GM12878 (cell line): ENCODE measurements around the gene AKNA. TPM values are rescaled to one million over a fixed set of nuclear protein-coding genes. Genes with fewer than 3 reads are reported as not detected.

Experiments
- ATAC-seq: fragments of 200-7000 bp; cut with Tn5 transposase; 3 replicates; pipeline ENCODE4 v1.9.1; 2020; ENCODE audit warnings: mild to moderate bottlenecking, moderate library complexity
- BruUV-seq: library from RNA; stranded (reverse); fragments of 400-500 nt; replicated peaks from 2 replicates; lab custom pipeline; 2021; lab: Mats Ljungman, UMichigan
- CTCF ChIA-PET: fragments of 300-600 bp; sonication (Branson Sonifier 250); formaldehyde crosslinking; extraction: SDS; loops from one replicate; lab custom pipeline; 2021; ENCODE audit warnings: inconsistent platforms; lab: Yijun Ruan, JAX
- POLR2A ChIA-PET: fragments of 350-600 bp; formaldehyde crosslinking; extraction: SDS; loops from one replicate; lab custom pipeline; 2021; ENCODE audit warnings: inconsistent platforms; lab: Charles Lee
- RAD21 ChIA-PET: fragments of 300-600 bp; sonication (Branson Sonifier 250); formaldehyde crosslinking; loops from one replicate; lab custom pipeline; 2023; ENCODE audit warnings: antibody characterized with exemption; ENCODE audit not compliant: unreplicated experiment; lab: Charles Lee
- SMC1A ChIA-PET: fragments of 300-600 bp; sonication (Branson Sonifier 250); formaldehyde crosslinking; loops from one replicate; lab custom pipeline; 2023; ENCODE audit not compliant: unreplicated experiment, uncharacterized antibody; lab: Charles Lee
- DNase-seq: peaks from one replicate; pipeline ENCODE4 v3.0.0-alpha.2; 2011; ENCODE audit warnings: low read depth, low spot score
- FAIRE-seq: peaks from 3 replicates; lab custom pipeline; 2011; peaks lifted over from hg19 to GRCh38; lab: Jason Lieb, UNC
- H2AFZ ChIP-seq: 2 replicates; pipeline ENCODE4 v1.6.0; 2011; ENCODE audit warnings: low read depth, low read length, control low read depth; ENCODE audit not compliant: control insufficient read depth
- H3K27ac ChIP-seq: 2 replicates; pipeline ENCODE4 v1.5.1; 2011; ENCODE audit warnings: control low read depth; ENCODE audit not compliant: control insufficient read depth, insufficient read depth
- H3K27me3 ChIP-seq, 2 experiments: replicated peaks in 1 of 2; 2 replicates each; pipeline versions ENCODE4 v1.6.0 to v1.6.1; 2011; ENCODE audit warnings: low read length in 1 of 2; ENCODE audit not compliant: control insufficient read depth in 2 of 2, insufficient read depth in 2 of 2
- H3K36me3 ChIP-seq, 2 experiments: 2 replicates each; pipeline ENCODE4 v1.5.1; 2011; ENCODE audit warnings: low read length in 1 of 2; ENCODE audit not compliant: control insufficient read depth in 2 of 2, insufficient read depth in 2 of 2
- H3K4me1 ChIP-seq: 2 replicates; pipeline ENCODE4 v1.6.1; 2011; ENCODE audit warnings: mild to moderate bottlenecking, low read length, moderate library complexity, mixed read lengths; ENCODE audit not compliant: control insufficient read depth, insufficient read depth
- H3K4me2 ChIP-seq: 2 replicates; pipeline ENCODE4 v1.6.0; 2011; ENCODE audit warnings: control low read depth; ENCODE audit not compliant: control insufficient read depth, insufficient read depth
- H3K4me3 ChIP-seq: fragments of 200-600 bp; sonication (generic); 2 replicates; pipeline ENCODE4 v1.5.1; 2016
- H3K79me2 ChIP-seq: 2 replicates; pipeline ENCODE4 v1.6.0; 2011; ENCODE audit warnings: low read length; ENCODE audit not compliant: control insufficient read depth, insufficient read depth
- H3K9ac ChIP-seq: 2 replicates; pipeline ENCODE4 v1.8.0; 2011; ENCODE audit warnings: low read length, control low read depth, mixed read lengths; ENCODE audit not compliant: control insufficient read depth, insufficient read depth
- H3K9me3 ChIP-seq: replicated peaks from 3 replicates; pipeline ENCODE4 v1.5.1; 2011; ENCODE audit warnings: mild to moderate bottlenecking, low read length; ENCODE audit not compliant: control insufficient read depth, insufficient read depth
- H4K20me1 ChIP-seq: 2 replicates; pipeline ENCODE4 v1.6.0; 2011; ENCODE audit not compliant: control insufficient read depth, insufficient read depth
- NFXL1 ChIP-seq: fragments of 450-650 bp; IDR thresholded peaks from 2 replicates; pipeline ENCODE4 v1.6.1; 2017; ENCODE audit warnings: antibody characterized with exemption, mild to moderate bottlenecking, borderline replicate concordance
- POLR2AphosphoS5 ChIP-seq: IDR thresholded peaks from 2 replicates; pipeline ENCODE4 v1.6.1; 2011; ENCODE audit warnings: mild to moderate bottlenecking, low read length, inconsistent platforms
- ZNF207 ChIP-seq: fragments of 450-650 bp; IDR thresholded peaks from 2 replicates; pipeline ENCODE4 v1.6.1; 2014; ENCODE audit warnings: antibody characterized with exemption, mild to moderate bottlenecking, borderline replicate concordance
- WGBS: methylation state at CpG from one replicate; pipeline ENCODE4 v1.1.6; 2016; ENCODE audit warnings: low lambda C conversion rate; ENCODE audit not compliant: insufficient replicate concordance, insufficient coverage; ENCODE audit errors: missing lambda C conversion rate; 5-methylcytosine and 5-hydroxymethylcytosine counted together
- in situ Hi-C: fragments of 300-500 bp; cut with MboI; formaldehyde crosslinking; loops from 9 replicates; pipeline ENCODE4 v1.14.3; 2018; ENCODE audit warnings: mixed read lengths
- intact Hi-C: fragments of 100-400 bp; cut with micrococcal nuclease; formaldehyde crosslinking; loops from one replicate; pipeline ENCODE4 v1.14.2; 2022; ENCODE audit not compliant: unreplicated experiment
- polyA plus RNA-seq, 11 experiments: library from polyadenylated mRNA; depleted of rRNA in 4 of 11; unstranded in 6 of 11; stranded (reverse) in 5 of 11; fragments of >200 nt; fragmentation: Nextera tagmentation in 4 of 11; fragmentation: Illumina TruSeq in 1 of 11; extraction: Ambion mirVana in 4 of 11; extraction: Trizol in 1 of 11; gene quantifications; 1 replicate in 1 of 11; 2 replicates in 10 of 11; pipeline versions ENCODE4 v1.2.1 to v1.2.3, GENCODE V29; 2011 to 2016; ENCODE audit warnings: inconsistent platforms in 2 of 11, missing spikeins in 2 of 11, low read depth in 1 of 11
- total RNA-seq, 4 experiments: library from RNA; depleted of rRNA in 3 of 4; stranded (reverse); fragments of >200 nt in 3 of 4; fragmentation: Illumina TruSeq in 1 of 4; extraction: Trizol in 1 of 4; gene quantifications; 2 replicates each; pipeline versions ENCODE4 v1.2.1 to v1.2.3, GENCODE V29; 2013 to 2021

Gene AKNA
- total and polyA plus RNA-seq, 10 of the 15 experiments (the other 5 are each of a cell fraction or from before 2014, with no cell fraction given), result 1.6 to 132 (median 35.3) TPM

DNA sequence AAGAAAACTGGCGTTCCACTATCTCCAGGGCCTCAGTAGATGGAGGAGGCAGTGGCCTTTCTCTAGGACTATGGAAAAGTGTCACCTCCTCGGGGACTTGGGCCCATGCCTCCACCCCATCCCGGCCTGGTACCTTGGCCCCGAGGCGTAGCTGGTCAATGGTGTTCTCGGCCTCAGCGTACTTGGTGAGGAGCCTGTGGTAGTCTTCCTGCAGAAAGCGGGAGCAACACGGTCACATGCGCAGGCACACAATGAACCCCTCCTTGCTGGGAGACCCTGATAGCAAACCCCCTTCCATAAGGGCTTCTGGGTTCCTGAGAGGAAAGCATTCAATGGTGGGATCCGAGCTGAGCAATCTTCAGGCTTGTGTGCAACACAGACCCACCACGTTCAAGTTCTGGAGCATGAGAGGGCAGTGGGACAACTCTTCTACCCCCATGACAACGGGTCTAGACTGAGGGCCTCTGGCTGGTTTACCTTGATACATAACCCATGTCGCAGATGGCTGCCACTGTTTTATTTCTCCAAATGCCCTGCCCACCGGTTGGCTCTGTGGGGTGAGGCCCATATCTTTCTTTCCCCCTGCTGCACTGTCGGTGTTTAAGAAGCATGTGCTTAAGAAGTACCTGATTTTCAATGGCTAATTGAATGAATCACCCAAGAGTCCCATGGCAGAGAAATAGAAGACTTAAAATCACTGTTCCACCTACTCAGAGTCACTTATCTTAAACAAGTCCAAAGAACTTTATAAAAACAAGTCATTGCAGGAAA is 13.6 kb downstream of the AKNA start:
- RAD21 ChIA-PET, result interaction anchor here (1.0 to 12.9 kb wide), 3 partner anchors 12 to 22 kb away, joined by 6 to 251 read pairs (median 10); partner anchors contain the start of gene AKNA
- CTCF ChIA-PET, result interaction anchor here (1.1 to 3.9 kb wide), 4 partner anchors 11 to 22 kb away, joined by 3 to 48 read pairs (median 16); partner anchors contain the start of gene AKNA
- H3K36me3 ChIP-seq, result peaks cover 47 to 53% of the 10 kb centered on the region in 2 experiments
- intact Hi-C loops, result loop anchor here (1.0 kb wide), 1 partner anchor 11 kb away; no protein-coding TSS in a partner anchor
- FAIRE-seq, result no peak
- H3K4me2 ChIP-seq, result no peak overlapping the region
- POLR2A ChIA-PET, result interaction anchor here (0.5 to 13.2 kb wide), 5 partner anchors 9 to 25 kb away, joined by 3 to 312 read pairs (median 4); partner anchors contain the start of gene AKNA
- SMC1A ChIA-PET, result interaction anchor here (0.8 to 13.9 kb wide), 5 partner anchors 13 to 280 kb away, joined by 3 to 327 read pairs (median 5); partner anchors contain the start of gene AKNA
- H3K9ac ChIP-seq, result no peak overlapping the region
- WGBS, result 55% methylated on average over 16 of the region's 16 CpGs
- no peak overlapping the region for H2AFZ ChIP-seq
- no TSS peak for BruUV-seq
- peak overlapping the region; percentile 99 for H3K27ac ChIP-seq
- TF ChIP-seq POLR2AphosphoS5 (peak; percentile 36; the same call in 1 of the 2 replicates), ZNF207 (0 out of 2 replicates have a peak, but pooled peaks have one; percentile 21), NFXL1 (no peak)
- no peak for ATAC-seq
- DNase-seq, result no peak
- no peaks in the 10 kb centered on the region for H3K27me3 ChIP-seq
- in situ Hi-C loops, result no loop called here
- no peaks in the 10 kb centered on the region for H3K9me3 ChIP-seq
- peaks cover 63% of the 10 kb centered on the region for H3K79me2 ChIP-seq
- H3K4me3 ChIP-seq, result no peak overlapping the region
- peaks cover 54% of the 10 kb centered on the region for H3K4me1 ChIP-seq
- H4K20me1 ChIP-seq, result peaks cover 6% of the 10 kb centered on the region
